ENCODE measurements around the gene BTBD9. TPM values are rescaled to one million over a fixed set of nuclear protein-coding genes. Genes with fewer than 3 reads are reported as not detected.

BTBD9 gene
- polyA plus RNA-seq, 1 donor = 7.8 TPM

DNA sequence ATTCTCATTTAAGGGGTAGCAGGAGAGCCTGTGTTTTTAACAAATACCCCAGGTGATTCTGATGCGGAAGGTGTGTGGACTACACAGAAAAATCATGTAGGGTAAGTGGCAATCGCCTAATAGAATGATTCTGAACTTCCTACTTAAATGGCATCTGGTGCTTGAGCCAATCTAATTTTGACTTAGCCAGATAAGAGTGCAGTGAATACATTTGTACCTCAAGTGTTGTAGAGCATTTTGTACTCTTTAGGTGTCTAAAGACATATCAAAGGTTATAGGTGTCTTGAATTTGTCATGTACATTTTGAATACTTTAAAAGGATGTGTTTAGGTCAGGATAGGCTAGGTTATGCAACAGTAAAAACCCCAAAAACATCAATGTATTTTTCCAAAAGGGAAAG is 10.0 kb upstream of the BTBD9 start:
- no peak overlapping the region for H3K4me3 ChIP-seq (ENCODE audit: low read length)
- H3K27ac ChIP-seq (ENCODE audit: low read length) = no peak overlapping the region
- no peaks in the 10 kb centered on the region for H3K27me3 ChIP-seq (ENCODE audit: control insufficient read depth, insufficient read depth, low read length)
- no peak for DNase-seq
- H3K36me3 ChIP-seq (ENCODE audit: control insufficient read depth, insufficient read depth, low read length) = no peaks in the 10 kb centered on the region
- H3K4me1 ChIP-seq (ENCODE audit: control insufficient read depth, insufficient read depth, low read length) = no peaks in the 10 kb centered on the region
- WGBS (ENCODE audit: insufficient coverage, low lambda C conversion rate) = no CpG with 5 or more reads among the region's 2 CpGs
- no peaks in the 10 kb centered on the region for H3K9me3 ChIP-seq (ENCODE audit: control insufficient read depth, low read depth, low read length)

DNA sequence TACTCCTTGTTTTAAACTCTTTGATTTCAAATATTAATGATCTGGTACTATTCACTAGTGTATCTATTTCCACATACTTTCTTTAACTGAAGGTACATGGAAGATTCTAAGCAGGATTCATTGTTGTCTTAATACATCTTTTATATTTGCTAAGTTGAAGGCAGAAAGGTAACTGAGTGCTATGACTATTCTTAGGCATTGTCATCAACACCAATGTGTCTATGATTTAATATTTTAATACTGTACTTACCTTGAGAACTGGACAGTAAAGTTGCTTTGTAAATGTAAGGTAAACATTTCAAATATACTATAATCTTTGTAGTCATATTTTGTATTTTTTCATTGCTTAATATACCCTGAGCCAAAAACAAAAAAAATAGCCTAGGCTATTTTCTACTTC is 8.9 kb upstream of the BTBD9 start:
- no peaks in the 10 kb centered on the region for H3K4me1 ChIP-seq (ENCODE audit: control insufficient read depth, insufficient read depth, low read length)
- H3K9me3 ChIP-seq (ENCODE audit: control insufficient read depth, low read depth, low read length) = no peaks in the 10 kb centered on the region
- H3K36me3 ChIP-seq (ENCODE audit: control insufficient read depth, insufficient read depth, low read length) = no peaks in the 10 kb centered on the region

DNA sequence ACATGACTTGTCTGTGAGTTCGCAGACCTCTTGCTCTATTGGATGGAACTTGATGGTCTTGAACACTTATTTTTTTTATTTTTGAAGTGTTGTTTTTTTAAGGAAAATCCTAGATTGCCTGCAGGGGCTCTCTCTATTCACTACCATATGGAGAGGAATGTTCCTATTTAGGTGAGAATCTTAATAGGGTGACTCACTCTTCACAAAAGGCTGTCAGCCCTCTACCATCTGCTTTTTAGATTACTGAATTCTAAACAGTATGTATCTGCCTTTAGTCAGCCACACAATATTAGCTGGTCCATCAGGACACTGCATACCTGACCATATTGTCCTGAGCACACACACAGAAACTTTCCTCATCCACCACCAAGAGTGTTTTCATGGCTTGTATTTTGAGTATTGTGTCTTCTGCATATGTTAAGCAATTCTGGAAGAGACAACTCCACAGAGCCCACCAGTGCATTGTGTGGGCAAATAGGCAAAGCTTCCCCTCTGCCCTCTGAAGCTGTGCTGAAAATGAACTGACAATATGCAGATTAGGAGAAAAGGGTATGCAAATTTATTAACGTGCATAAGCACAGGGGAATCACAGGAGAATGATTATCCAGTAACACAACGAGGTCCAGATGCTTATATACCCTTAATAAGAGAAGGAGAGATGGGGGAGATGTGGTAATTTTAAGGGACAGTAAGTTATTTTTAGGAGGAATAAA is 6.6 kb upstream of the BTBD9 start:
- WGBS (ENCODE audit: insufficient coverage, low lambda C conversion rate) = 83% methylated on average over 2 of the region's 3 CpGs
- Histone ChIP-seq H3K36me3 (ENCODE audit: control insufficient read depth, insufficient read depth, low read length) (no peaks in the 10 kb centered on the region), H3K4me1 (ENCODE audit: control insufficient read depth, insufficient read depth, low read length) (no peaks in the 10 kb centered on the region), H3K27me3 (ENCODE audit: control insufficient read depth, insufficient read depth, low read length) (no peaks in the 10 kb centered on the region), H3K27ac (ENCODE audit: low read length) (no peak overlapping the region), H3K9me3 (ENCODE audit: control insufficient read depth, low read depth, low read length) (no peaks in the 10 kb centered on the region), H3K4me3 (ENCODE audit: low read length) (no peak overlapping the region)
- DNase-seq = no peak

More for the DNA sequence above, 8.9 kb upstream of the BTBD9 start:
- Histone ChIP-seq H3K27ac (ENCODE audit: low read length) (no peak overlapping the region), H3K27me3 (ENCODE audit: control insufficient read depth, insufficient read depth, low read length) (no peaks in the 10 kb centered on the region), H3K4me3 (ENCODE audit: low read length) (no peak overlapping the region)
- no peak for DNase-seq

DNA sequence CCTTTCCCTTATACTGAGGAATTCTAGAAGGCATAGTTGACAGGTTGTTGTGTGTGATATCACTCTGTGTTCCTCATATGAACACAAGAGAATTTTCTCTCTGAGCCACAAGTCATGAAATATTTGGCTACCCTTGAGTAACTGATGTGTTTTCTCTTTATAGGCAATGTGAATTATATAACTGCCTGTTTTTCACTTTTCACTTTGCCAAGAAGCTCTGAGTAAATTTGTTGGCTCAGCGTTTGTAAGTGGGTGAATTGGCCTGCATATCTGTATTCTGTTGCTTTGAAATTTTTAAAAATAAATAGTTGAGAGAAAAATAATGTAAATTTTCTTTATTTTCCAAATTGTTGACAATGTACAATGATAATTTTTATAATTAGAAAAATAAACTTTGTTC is 5.2 kb upstream of the BTBD9 start:
- Histone ChIP-seq H3K27me3 (ENCODE audit: control insufficient read depth, insufficient read depth, low read length) (no peaks in the 10 kb centered on the region), H3K4me3 (ENCODE audit: low read length) (no peak overlapping the region), H3K4me1 (ENCODE audit: control insufficient read depth, insufficient read depth, low read length) (peaks cover 5% of the 10 kb centered on the region), H3K9me3 (ENCODE audit: control insufficient read depth, low read depth, low read length) (no peaks in the 10 kb centered on the region), H3K36me3 (ENCODE audit: control insufficient read depth, insufficient read depth, low read length) (no peaks in the 10 kb centered on the region), H3K27ac (ENCODE audit: low read length) (no peak overlapping the region)
- DNase-seq = no peak
- 100% methylated on average over 1 of the region's 1 CpG for WGBS (ENCODE audit: insufficient coverage, low lambda C conversion rate)

DNA sequence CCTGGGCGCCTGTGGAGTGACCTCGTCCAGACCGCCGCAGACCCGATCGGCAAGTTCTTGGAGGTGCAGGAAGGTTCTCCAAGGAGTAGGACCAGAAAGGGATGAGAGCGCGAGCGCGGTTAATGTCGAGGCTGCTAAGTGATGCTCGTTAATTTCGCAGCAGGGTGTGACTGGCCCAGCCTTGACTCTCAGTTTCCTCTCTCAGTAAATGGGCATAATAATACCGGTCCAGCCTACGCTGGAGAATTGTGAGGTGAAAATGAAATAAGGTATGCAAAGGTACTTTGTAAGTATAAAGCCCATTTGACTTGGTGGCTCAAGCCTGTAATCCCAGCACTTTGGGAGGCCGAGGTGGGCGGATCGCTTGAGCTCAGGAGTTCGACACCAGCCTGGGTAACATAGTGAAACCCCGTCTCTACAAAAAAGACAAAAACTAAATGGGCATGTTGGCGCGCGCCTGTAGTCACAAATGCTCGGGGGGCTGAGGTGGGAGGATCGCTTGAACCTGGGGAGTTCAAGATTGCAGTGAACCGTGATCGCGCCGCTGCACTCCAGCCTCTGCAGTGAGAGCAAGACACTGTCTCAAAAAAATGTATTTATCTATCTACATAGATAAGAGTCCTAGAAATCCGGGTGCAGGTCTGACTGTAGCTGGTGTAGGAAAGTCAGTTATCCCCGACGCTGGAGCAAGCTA is 634 bp upstream of the BTBD9 start:
- Histone ChIP-seq H3K9me3 (ENCODE audit: control insufficient read depth, low read depth, low read length) (no peaks in the 10 kb centered on the region), H3K36me3 (ENCODE audit: control insufficient read depth, insufficient read depth, low read length) (no peaks in the 10 kb centered on the region), H3K4me1 (ENCODE audit: control insufficient read depth, insufficient read depth, low read length) (peaks cover 12% of the 10 kb centered on the region), H3K27ac (ENCODE audit: low read length) (peak overlapping the region; percentile 95), H3K4me3 (ENCODE audit: low read length) (peak overlapping the region; percentile 98), H3K27me3 (ENCODE audit: control insufficient read depth, insufficient read depth, low read length) (no peaks in the 10 kb centered on the region)
- no CpG with 5 or more reads among the region's 32 CpGs for WGBS (ENCODE audit: insufficient coverage, low lambda C conversion rate)
- DNase-seq = peak in 1 of 2 donors; percentile 6

DNA sequence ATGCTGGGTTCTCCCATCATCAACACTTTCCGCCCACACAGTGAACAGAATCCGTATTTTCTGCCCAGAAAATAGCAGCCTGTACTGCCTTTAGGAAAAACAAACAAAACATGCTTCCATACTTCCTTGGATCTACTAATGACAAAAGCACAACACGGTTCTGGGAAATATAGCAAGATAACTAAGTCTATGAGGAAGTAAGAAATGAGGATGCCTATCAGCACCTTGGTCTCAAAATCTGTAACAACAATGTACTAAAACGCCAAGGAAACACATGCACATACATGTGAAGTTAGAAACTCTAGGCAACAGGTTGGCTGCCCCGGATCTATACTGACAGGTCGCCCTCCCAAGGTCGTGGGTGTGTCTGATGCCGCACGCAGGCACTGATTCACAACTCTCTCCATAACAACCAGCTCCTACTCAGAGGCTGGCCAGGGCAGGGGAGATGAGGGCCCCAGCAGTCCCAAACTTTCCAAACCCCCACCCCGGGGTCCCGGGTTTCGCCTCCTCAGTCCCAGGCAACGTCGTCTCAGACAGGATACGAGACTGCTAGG is 710 bp downstream of the BTBD9 start:
- Histone ChIP-seq H3K9me3 (ENCODE audit: control insufficient read depth, low read depth, low read length) (no peaks in the 10 kb centered on the region), H3K27ac (ENCODE audit: low read length) (peak overlapping the region; percentile 95), H3K36me3 (ENCODE audit: control insufficient read depth, insufficient read depth, low read length) (no peaks in the 10 kb centered on the region), H3K27me3 (ENCODE audit: control insufficient read depth, insufficient read depth, low read length) (no peaks in the 10 kb centered on the region), H3K4me3 (ENCODE audit: low read length) (peak overlapping the region; percentile 98), H3K4me1 (ENCODE audit: control insufficient read depth, insufficient read depth, low read length) (peaks cover 12% of the 10 kb centered on the region)
- peak; percentile 42 to 78 for DNase-seq
- 17% methylated on average over 1 of the region's 15 CpGs for WGBS (ENCODE audit: insufficient coverage, low lambda C conversion rate)

DNA sequence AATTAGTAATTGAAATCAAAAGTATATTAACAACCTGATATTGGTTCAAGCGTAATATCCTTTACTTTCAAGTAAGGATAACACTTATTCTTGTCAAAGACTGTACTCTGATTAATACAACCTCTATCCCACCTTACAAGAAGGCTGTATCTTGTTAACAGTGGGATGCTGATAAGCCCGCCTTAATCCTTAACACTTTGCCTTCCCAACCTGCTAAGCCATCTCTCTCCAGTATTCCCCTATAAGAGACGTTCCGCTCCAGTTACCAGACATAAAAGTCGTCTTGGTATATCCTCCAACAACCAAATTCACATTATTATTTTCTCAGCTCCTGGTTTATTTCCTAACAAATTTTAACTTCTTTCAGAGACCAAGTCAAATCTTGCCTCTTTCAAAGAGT is 2.0 kb downstream of the BTBD9 start:
- WGBS (ENCODE audit: insufficient coverage, low lambda C conversion rate) = 77% methylated on average over 3 of the region's 5 CpGs
- H3K4me1 ChIP-seq (ENCODE audit: control insufficient read depth, insufficient read depth, low read length) = peaks cover 12% of the 10 kb centered on the region
- no peaks in the 10 kb centered on the region for H3K27me3 ChIP-seq (ENCODE audit: control insufficient read depth, insufficient read depth, low read length)
- DNase-seq = no peak
- H3K36me3 ChIP-seq (ENCODE audit: control insufficient read depth, insufficient read depth, low read length) = no peaks in the 10 kb centered on the region
- H3K9me3 ChIP-seq (ENCODE audit: control insufficient read depth, low read depth, low read length) = no peaks in the 10 kb centered on the region
- H3K4me3 ChIP-seq (ENCODE audit: low read length) = no peak overlapping the region
- no peak overlapping the region for H3K27ac ChIP-seq (ENCODE audit: low read length)

DNA sequence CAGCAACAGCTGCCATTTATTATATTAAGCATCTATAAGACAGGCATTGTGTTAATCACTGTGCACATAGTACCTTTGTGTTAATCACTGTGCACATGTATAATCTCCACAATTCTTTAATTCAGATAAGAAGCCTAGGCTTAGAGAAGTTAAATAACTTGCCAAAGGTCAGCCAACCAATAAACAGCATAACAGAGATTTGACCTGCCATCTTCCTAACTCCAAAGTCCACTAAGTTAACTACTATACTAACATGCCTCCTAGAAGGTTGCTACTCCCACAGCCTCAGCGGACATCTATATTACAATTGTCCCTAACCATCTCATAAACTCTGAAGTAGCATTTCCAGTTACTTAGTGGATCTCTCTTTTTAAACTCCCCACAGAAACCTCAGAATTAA is 3.7 kb downstream of the BTBD9 start:
- Histone ChIP-seq H3K27me3 (ENCODE audit: control insufficient read depth, insufficient read depth, low read length) (no peaks in the 10 kb centered on the region), H3K27ac (ENCODE audit: low read length) (no peak overlapping the region), H3K36me3 (ENCODE audit: control insufficient read depth, insufficient read depth, low read length) (no peaks in the 10 kb centered on the region), H3K4me3 (ENCODE audit: low read length) (no peak overlapping the region), H3K9me3 (ENCODE audit: control insufficient read depth, low read depth, low read length) (no peaks in the 10 kb centered on the region), H3K4me1 (ENCODE audit: control insufficient read depth, insufficient read depth, low read length) (peaks cover 12% of the 10 kb centered on the region)
- 80% methylated on average over 1 of the region's 1 CpG for WGBS (ENCODE audit: insufficient coverage, low lambda C conversion rate)
- peak in 1 of 2 donors; percentile 54 for DNase-seq

DNA sequence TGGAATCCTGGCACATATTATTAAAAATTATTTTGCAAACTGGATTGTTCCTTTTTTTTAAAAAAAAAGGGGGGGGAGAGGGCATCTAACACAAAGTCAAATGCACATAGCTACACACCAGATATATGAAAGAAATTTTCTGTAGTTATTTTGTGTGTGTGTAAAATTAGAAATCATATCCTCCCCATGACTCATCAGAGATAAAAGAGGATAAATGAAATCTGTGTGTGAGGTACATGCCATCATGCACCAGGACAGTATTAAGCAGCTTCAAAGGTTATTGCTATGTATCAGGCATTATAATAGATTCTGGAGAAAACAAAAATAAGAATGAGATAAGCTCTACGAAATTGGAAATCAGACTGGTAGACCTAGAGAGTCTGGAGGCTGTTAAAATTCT is 5.2 kb downstream of the BTBD9 start:
- peaks cover 7% of the 10 kb centered on the region for H3K4me1 ChIP-seq (ENCODE audit: control insufficient read depth, insufficient read depth, low read length)
- no peak overlapping the region for H3K27ac ChIP-seq (ENCODE audit: low read length)
- H3K9me3 ChIP-seq (ENCODE audit: control insufficient read depth, low read depth, low read length) = no peaks in the 10 kb centered on the region
- no peak for DNase-seq
- no peaks in the 10 kb centered on the region for H3K27me3 ChIP-seq (ENCODE audit: control insufficient read depth, insufficient read depth, low read length)
- no peaks in the 10 kb centered on the region for H3K36me3 ChIP-seq (ENCODE audit: control insufficient read depth, insufficient read depth, low read length)
- no CpG with 5 or more reads among the region's 1 CpG for WGBS (ENCODE audit: insufficient coverage, low lambda C conversion rate)
- H3K4me3 ChIP-seq (ENCODE audit: low read length) = no peak overlapping the region

DNA sequence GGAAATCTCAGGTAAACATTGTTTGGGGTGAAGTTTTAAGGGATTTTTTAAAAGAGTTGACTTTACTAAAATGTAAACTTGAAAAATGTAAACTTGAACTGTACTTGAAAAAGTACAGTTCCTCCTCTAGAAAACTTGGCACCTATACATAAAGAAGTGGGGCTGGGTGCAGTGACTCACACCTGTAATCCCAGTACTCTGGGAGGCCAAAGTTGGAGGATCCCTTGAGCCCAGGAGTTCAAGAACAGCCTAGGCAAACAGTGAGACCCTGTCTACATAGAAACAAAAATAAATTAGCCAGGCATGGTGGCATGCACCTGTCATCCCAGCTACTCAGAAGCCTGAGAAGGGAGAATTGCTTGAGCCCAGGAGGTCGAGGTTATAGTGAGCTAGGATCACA is 7.2 kb downstream of the BTBD9 start:
- DNase-seq = no peak
- H3K4me1 ChIP-seq (ENCODE audit: control insufficient read depth, insufficient read depth, low read length) = peaks cover 7% of the 10 kb centered on the region
- WGBS (ENCODE audit: insufficient coverage, low lambda C conversion rate) = no CpG with 5 or more reads among the region's 1 CpG
- H3K4me3 ChIP-seq (ENCODE audit: low read length) = no peak overlapping the region
- no peaks in the 10 kb centered on the region for H3K9me3 ChIP-seq (ENCODE audit: control insufficient read depth, low read depth, low read length)
- no peaks in the 10 kb centered on the region for H3K36me3 ChIP-seq (ENCODE audit: control insufficient read depth, insufficient read depth, low read length)
- no peak overlapping the region for H3K27ac ChIP-seq (ENCODE audit: low read length)
- H3K27me3 ChIP-seq (ENCODE audit: control insufficient read depth, insufficient read depth, low read length) = no peaks in the 10 kb centered on the region
